HTERT RPE-1 (cell line): Measurements from ENCODE around the gene TMC4.
"Not testable (repeated sequence)": the region's sequence is repeated elsewhere in the genome, so short reads cannot be mapped to it uniquely, and the experiment has no call there.

ENCODE experiments used
- in situ Hi-C: fragments of 300-500 bp; cut with MboI; formaldehyde crosslinking; loops from 4 replicates; pipeline ENCODE4 v1.14.3; 2020; ENCODE audit warnings: low sequenced_read_pairs

TMC4 gene

GRCh38 chr19:54204767-54205468, 32.0 kb upstream of the TMC4 start:
- in situ Hi-C loops = no loop called here

GRCh38 chr19:54203151-54203611, 30.2 kb upstream of the TMC4 start:
- in situ Hi-C loops = no loop called here

GRCh38 chr19:54201980-54202379, 29.0 kb upstream of the TMC4 start:
- in situ Hi-C loops = no loop called here

DNA sequence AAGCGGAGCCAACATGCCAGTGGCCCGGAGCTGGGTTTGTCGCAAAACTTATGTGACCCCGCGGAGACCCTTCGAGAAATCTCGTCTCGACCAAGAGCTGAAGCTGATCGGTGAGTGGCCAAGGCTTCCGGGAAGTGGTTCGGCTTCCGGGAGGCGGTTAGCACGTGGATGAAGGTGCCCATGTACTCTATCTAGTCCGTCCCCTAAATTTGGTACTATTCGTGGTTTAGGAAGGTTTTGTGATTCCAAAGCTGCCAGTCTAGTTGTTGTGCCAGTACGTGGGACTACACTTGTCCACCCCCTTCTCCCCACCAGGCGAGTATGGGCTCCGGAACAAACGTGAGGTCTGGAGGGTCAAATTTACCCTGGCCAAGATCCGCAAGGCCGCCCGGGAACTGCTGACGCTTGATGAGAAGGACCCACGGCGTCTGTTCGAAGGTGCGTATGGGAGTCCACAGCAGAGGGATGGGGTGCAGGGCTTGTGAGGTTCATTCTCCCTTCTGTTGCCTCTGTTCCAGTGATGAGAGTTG, 28.3 kb upstream of the TMC4 start:
- in situ Hi-C loops = no loop called here

DNA sequence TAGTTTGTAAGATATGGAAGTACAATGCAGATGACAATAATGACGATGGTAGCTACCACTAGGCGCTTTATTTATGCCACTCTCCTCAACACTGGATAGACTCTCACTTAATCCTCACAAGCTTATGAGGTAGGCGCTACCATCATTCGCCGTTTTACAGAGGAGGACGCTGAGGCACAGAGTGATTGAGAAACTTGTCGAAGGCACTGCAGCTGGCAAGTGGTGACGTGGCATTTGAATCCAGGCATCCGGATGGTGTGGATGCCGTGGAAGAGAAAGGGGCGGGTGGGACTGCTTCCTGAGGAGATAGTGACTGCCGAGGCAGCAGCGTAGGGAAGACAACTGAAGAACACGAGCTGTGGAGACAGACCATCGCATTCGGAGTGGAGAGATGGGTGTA, 26.4 kb upstream of the TMC4 start:
- in situ Hi-C loops = no loop called here

GRCh38 chr19:54197121-54197520, 24.2 kb upstream of the TMC4 start:
- in situ Hi-C loops = no loop called here

DNA sequence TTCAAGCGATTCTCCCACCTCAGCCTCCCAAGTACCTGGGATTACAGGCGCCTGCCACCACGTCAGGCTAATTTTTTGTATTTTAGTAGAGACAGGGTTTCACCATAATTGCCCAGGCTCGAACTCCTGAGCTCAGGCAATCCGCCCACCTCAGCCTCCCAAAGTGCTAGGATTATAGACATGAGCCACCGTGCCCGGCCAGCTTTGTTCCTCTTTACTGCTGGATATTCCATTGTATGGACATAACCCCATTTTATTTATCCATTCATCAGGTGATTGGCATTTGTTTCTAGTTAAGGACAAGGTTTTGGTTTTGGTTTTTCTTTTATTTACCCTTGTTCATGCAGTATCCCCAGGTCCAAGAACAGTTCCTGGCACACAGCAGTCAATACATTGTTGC, 23.6 kb upstream of the TMC4 start:
- in situ Hi-C loops = no loop called here

- in situ Hi-C loops = not testable (repeated sequence)
Measured at GRCh38 chr19:54194463-54194862, 21.5 kb upstream of the TMC4 start.

- in situ Hi-C loops = no loop called here
Measured at GRCh38 chr19:54193011-54193410, 20.1 kb upstream of the TMC4 start.

DNA sequence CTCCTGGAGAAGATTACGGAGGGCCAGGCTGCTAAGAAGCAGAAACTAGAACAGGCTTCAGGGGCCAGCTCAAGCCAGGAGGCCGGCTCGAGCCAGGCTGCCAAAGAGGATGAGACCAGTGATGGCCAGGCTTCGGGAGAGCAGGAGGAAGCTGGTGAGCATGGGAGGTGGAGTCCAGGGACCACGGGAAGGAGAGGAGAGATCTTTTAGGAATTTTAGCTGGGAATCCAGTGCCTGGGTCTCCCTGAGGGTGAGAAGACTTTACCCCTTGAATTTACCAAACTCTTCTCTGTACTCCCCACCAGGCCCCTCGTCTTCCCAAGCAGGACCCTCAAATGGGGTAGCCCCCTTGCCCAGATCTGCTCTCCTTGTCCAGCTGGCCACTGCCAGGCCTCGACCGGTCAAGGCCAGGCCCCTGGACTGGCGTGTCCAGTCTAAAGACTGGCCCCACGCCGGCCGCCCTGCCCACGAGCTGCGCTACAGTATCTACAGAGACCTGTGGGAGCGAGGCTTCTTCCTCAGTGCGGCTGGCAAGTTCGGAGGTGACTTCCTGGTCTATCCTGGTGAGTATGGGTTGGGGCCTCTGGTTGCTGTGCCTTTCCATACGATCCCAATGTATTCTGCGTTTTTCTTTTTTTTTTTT, 19.0 kb upstream of the TMC4 start:
- in situ Hi-C loops = no loop called here

- in situ Hi-C loops = no loop called here
Measured at GRCh38 chr19:54191011-54191810, 18.3 kb upstream of the TMC4 start, which contains the start of gene TSEN34. Gene TSEN34, plus strand, starts transcription at chr19:54191308. Its CDS starts 57 bp downstream, at chr19:54191365.

- in situ Hi-C loops = no loop called here
Measured at GRCh38 chr19:54190503-54191010, 17.6 kb upstream of the TMC4 start.

- in situ Hi-C loops = no loop called here
Measured at GRCh38 chr19:54189735-54190502, 17.0 kb upstream of the TMC4 start.

DNA sequence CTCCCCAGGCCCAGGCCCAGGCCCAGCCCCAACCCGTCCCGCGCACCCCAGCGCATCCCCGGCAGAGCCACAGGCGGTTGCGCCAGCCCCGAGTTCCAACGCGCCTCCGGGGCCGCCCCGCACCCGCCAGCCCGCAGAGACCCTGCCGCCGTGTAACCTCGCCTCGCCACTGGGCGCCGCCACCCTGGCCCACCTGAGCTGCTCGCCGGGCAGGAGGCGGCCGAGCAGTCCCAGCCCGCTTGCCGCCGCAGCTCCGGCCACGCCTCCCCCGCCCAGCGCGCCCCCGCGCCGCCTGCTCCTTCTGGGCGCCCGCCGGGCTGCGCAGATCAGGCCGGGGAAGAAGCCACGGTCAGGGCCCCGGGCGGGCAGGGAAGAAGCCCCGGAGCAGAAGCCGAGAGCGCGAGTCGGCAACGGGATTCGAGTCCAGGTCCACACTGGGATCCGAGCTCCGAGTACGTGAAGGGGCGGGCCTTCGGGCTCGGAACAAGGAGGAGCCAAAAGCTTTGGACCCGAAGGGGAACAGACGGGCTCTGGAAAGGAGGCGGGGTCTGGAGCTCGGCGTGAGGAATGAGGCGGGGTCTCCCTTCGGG, 16.3 kb upstream of the TMC4 start, which contains the start of gene MBOAT7:
Gene MBOAT7 (minus strand): TSS at position 436 of the 590 bp plus-strand sequence. CDS start 1,072 bp downstream, outside the sequence.
- in situ Hi-C loops = no loop called here

DNA sequence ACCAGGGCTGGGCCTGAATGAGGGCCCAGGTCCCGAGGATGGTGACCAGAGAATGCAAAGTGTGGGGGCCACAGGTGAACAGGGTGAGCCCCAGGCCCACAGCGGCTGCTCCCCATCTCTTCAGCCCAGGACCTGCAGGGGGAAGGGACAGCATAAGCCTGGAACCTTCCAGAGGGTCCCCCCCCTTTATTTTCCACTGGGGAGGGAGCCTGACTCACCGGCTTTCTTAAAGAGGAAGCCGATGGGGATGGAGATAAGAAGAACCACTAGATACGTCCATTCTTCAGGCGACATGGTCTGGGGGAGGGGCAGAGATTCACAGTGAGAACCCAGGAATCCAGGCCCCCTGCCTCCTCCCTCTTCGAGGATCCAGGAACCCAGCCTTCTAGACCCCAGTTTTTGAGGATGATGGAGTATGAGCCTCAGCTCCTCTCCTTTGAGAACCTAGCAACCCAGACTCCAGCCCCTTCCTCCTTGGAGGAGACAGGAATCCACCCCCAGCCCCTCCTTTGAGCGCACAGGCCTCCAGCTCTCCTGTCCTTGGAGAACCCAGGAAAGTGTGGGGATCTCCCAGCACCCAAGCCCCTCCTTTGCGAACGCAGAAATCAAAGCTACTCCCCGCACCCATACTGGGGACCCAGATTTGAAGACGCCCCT, 15.4 kb upstream of the TMC4 start:
- in situ Hi-C loops = no loop called here

DNA sequence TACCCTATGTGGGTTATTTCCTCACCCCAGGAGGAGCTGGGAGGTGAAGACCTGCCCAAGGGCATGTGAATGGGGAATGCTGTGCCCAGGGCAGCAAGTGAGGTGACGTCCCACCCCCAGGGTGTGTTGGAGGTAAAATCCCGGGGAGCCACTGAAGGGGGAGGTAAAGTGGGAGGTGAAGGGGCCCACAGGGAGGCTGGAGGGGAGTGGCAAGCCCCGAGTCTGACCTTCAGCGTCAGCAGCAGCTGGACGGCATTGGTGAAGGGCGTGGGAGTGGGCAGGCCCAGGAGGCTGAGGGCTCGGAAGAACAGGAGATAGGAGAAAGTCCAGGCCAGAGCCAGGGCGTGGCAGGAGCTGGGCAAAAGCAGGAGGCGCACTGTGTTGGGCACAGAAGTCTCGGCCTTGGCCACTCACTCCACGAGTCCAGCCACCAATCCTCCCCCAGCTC, 14.0 kb upstream of the TMC4 start:
- in situ Hi-C loops = no loop called here

DNA sequence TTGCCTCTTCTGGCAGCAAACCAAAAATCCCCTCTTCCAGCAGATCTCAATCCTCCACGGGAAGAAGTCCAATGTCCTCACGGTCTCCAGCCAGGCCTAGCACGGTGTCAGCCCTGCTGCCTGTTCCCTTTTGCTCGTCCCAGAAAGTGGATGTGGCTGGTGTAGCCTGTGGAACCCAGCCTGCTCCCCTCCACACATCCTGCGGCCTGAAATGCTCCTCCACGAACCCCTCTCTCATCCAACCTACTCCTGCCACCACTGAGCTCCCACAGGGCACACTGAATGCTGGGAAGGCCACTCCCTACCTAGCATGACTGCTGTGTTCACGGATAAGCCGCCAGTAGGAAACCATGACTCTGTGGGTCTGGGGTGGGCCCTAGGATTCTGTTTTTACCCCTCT, 13.4 kb upstream of the TMC4 start:
- in situ Hi-C loops = no loop called here

- in situ Hi-C loops = no loop called here
Measured at GRCh38 chr19:54183431-54183830, 10.5 kb upstream of the TMC4 start.

- in situ Hi-C loops = not testable (repeated sequence)
Measured at GRCh38 chr19:54181894-54182293, 8.9 kb upstream of the TMC4 start.
